NCI-H526 (cell line): ENCODE results near the gene ZNF716.
"Not testable (repeated sequence)": the region's sequence is repeated elsewhere in the genome, so short reads cannot be mapped to it uniquely, and the experiment has no call there.

Experiments used
- DNase-seq, 2 experiments: peaks; one replicate each; lab custom pipeline; 2025; lab: John Stamatoyannopoulos, UW

Gene ZNF716

GRCh38 chr7:57425969-57426628, 23.9 kb upstream of the ZNF716 start:
- DNase-seq, result peak in 1 of 2 experiments; percentile 14

- no peak for DNase-seq
Observed at GRCh38 chr7:57426629-57427003, 23.4 kb upstream of the ZNF716 start.

DNA sequence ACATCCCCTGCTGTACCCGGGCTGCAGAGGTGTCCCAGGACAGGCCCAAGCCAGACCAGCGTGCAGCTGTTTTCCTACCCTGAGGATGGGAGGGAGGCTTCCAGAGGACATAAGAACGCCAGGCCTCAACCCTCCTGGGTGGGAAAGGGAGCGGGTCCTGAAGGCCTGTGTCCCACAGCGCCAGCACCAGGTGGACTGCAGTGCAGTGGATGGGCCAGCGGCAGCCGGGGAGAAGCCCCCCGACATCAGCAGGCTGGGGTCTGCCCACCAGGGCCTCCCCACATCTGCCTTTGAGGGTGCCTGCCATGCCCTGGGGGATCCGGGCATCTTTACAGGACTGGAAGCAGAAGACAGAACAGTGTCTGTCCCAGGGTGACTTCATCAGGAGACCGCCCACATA, 22.8 kb upstream of the ZNF716 start:
- no peak for DNase-seq

DNA sequence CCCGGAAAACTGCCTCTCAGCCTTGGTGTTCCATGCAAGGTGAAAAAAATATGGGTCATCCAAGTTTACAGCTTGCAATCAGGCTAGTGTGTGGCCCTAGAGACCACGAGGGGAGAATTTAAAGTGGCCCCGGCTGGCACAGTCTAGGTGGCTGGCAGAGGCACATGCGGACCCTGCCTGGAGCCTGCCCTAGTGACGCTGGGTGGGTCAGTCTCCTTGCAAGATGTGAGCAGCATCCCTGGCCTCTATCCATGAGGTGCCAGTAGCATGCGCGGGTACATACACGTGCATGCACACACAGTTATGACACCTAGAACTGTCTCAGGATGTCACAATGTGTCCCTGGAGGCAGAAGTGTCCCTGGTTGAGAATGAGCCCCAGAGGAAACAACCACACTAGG, 22.4 kb upstream of the ZNF716 start:
- DNase-seq, result no peak

DNA sequence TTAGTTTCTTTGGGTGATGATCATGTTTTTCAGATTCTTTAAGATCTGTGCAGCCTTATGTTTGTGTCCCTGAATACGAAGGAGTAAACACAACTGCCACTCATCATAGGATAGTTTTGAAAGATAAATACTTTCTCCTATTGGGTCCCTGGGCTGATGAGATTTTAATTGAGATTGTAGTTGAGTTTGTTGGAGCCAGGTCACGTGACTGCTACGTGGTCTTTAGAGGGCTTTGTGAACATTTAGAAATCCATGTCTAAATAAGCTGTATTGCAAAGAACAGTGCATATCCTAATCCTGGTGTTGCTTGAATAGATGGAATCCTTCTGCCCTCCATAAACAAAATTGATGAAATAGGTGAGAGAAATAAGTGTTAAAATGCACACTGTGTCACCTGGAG, 17.4 kb upstream of the ZNF716 start:
- DNase-seq, result no peak

DNA sequence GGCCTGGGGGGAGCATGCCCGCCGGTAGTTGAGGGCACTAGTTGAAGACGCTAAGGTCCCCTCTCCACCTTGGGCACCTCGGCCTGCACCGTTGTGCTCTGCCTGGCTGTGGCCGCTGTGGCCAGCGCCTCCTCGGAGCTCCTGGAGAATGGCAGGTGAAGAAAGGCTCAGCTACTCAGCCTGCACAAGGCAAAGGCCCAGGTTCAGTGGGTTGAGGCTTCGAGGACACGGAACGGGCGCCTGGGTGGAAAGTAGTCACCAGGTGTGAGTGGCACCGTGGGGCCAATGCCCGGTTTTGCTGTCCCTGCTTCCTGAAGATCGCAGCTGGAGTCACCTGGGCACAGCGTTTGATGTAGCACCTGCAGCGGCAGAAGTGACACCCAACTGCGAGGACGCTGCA, 12.4 kb upstream of the ZNF716 start:
- no peak for DNase-seq

- no peak for DNase-seq
Observed at GRCh38 chr7:57438244-57438643, 11.7 kb upstream of the ZNF716 start.

- DNase-seq, result no peak
Observed at GRCh38 chr7:57443567-57443966, 6.4 kb upstream of the ZNF716 start.

DNA sequence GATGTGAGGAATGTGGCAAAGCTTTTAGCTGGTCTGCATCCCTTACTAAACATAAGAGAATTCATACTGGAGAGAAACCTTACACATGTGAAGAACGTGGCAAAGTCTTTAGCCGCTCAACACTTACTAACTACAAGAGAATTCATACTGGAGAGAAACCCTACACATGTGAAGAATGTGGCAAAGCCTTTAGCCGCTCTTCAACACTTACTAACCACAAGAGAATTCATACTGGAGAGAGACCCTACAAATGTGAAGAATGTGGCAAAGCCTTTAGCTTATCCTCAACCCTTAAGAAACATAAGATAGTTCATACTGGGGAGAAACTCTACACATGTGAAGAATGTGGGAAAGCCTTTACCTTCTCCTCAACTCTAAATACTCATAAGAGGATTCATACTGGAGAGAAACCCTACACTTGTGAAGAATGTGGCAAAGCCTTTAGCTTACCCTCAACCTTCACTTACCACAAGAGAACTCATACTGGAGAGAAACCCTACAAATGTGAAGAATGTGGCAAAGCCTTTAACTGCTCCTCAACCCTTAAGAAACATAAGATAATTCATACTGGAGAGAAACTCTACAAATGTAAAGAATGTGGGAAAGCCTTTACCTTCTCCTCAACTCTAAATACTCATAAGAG, 19.3 kb downstream of the ZNF716 start:
- DNase-seq, result not testable (repeated sequence)

DNA sequence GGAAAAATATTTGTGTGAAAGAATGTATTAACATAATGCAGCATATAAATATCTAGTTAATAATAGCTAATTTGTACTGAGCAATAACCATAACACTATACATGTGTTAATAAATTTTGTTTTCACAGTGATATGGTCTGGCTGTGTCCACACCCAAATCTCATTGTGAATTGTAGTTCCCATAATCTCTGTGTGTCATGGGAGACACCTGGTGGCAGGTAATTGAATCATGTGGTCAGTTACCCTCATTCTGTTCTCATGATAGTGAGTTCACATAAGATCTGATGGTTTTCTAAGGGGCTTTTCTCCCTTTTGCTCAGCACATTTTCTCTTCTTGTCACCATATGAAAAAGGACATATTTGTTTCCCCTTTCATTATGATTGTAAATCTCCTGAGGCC, 30.3 kb downstream of the ZNF716 start:
- DNase-seq, result peak in 1 of 2 experiments; percentile 23

- DNase-seq, result not testable (repeated sequence)
Observed at GRCh38 chr7:57485022-57485421, 35.0 kb downstream of the ZNF716 start.

GRCh38 chr7:57487957-57488356, 38.0 kb downstream of the ZNF716 start:
- no peak for DNase-seq

DNA sequence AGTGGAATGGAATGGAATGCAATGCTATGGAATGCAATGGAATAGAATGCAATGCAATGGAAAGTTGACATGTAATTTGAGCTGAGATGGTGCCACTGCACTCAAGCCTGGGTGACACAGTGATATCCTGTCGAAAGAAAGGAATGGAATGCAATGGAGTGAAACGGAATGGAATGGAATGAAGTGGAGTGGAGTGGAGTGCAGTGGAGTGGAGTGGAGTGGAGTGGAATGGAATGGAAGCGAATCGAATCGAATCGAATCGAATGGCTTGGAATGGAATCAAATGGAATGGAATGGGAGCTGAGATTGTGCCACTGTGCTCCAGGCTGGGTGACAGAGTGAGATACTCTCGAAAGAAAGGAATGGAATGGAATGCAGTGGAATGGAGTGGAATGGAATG, 45.1 kb downstream of the ZNF716 start:
- not testable (repeated sequence) for DNase-seq

DNA sequence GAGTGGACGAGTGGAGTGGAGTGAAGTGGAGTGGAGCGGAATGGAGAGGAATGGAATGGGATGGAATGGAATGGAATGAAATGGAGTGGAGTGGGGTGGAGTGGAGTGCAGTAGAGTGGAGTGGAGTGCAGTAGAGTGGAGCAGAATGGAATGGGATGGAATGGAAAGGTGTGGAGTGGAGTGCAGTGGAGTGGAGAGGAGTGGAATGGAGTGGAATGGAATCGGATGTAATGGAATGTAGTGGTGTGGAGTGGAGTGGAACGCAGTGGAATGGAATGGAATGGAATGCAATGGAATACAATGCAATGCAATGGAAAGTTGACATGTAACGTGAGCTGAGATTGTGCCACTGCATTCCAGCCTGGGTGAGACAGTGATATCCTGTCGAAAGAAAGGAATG, 46.4 kb downstream of the ZNF716 start:
- DNase-seq, result no peak

DNA sequence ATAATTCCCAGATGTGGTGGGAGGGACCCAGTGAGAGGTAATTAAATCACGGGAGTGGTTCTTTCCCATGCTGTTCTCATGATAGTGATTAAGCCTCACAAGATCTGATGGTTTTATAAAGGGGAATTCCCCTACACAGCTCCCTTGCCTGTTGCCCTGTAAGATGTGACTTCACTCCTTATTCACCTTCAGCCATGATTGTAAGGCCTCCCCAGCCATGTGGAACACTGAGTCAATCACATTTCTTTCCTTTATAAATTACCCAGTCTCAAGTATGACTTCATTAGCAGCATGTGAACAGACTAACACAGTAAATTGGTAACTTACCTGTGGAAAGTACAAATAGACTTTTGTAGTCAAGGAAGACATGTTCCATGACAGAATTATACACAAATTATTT, 55.2 kb downstream of the ZNF716 start:
- DNase-seq, result no peak
